MCF 10A (cell line): Measurements from ENCODE around the gene RXRA. TPM values are rescaled to one million over a fixed set of nuclear protein-coding genes. Genes with fewer than 3 reads are reported as not detected.

Experiments
- Bru-seq: library from RNA; stranded (reverse); fragments of 400-500 nt; gene quantifications from one replicate; lab custom pipeline; 2021; lab: Mats Ljungman, UMichigan
- BruChase-seq, 2 experiments: library from RNA; stranded (reverse); fragments of 400-500 nt; gene quantifications; one replicate each; lab custom pipeline; 2021; lab: Mats Ljungman, UMichigan
- BruUV-seq: library from RNA; stranded (reverse); fragments of 400-500 nt; replicated peaks from 2 replicates; lab custom pipeline; 2021; lab: Mats Ljungman, UMichigan
- CTCF ChIA-PET: fragments of 300-600 bp; sonication (Branson Sonifier 250); formaldehyde crosslinking; extraction: SDS; loops from one replicate; lab custom pipeline; 2021; ENCODE audit warnings: antibody characterized with exemption, inconsistent platforms; lab: Yijun Ruan, JAX
- POLR2A ChIA-PET: fragments of 300-600, 350-650 bp; sonication (Branson Sonifier 250); formaldehyde crosslinking; extraction: SDS; loops from one replicate; lab custom pipeline; 2020; ENCODE audit warnings: antibody characterized with exemption, inconsistent platforms; lab: Yijun Ruan, JAX
- DNase-seq: peaks from one replicate; pipeline ENCODE4 v3.0.0-alpha.2; 2018; ENCODE audit not compliant: unreplicated experiment
- H3K27ac Mint-ChIP-seq: one replicate; pipeline ENCODE4 v1.8.0; 2022; ENCODE audit warnings: mild to moderate bottlenecking, low read depth, mixed read lengths; ENCODE audit not compliant: unreplicated experiment
- H3K27me3 Mint-ChIP-seq: one replicate; pipeline ENCODE4 v1.8.0; 2022; ENCODE audit warnings: mixed read lengths; ENCODE audit not compliant: insufficient read depth, unreplicated experiment
- H3K36me3 Mint-ChIP-seq: one replicate; pipeline ENCODE4 v1.8.0; 2022; ENCODE audit warnings: mild to moderate bottlenecking, moderate library complexity, mixed read lengths; ENCODE audit not compliant: insufficient read depth, unreplicated experiment
- H3K4me1 Mint-ChIP-seq: one replicate; pipeline ENCODE4 v1.8.0; 2022; ENCODE audit warnings: mixed read lengths; ENCODE audit not compliant: insufficient read depth, unreplicated experiment
- H3K4me3 Mint-ChIP-seq: one replicate; pipeline ENCODE4 v1.8.0; 2022; ENCODE audit warnings: mild to moderate bottlenecking, moderate library complexity, mixed read lengths; ENCODE audit not compliant: unreplicated experiment
- H3K9me3 Mint-ChIP-seq: one replicate; pipeline ENCODE4 v1.8.0; 2022; ENCODE audit warnings: mixed read lengths; ENCODE audit not compliant: unreplicated experiment
- intact Hi-C: fragments of 100-400 bp; cut with micrococcal nuclease; formaldehyde crosslinking; loops from 2 replicates; pipeline ENCODE4 v1.14.1; 2022
- long read RNA-seq: library from polyadenylated mRNA; stranded (forward); transcript quantifications from one replicate; pipeline ENCODE4 v2.0.0, GENCODE V29; 2022
- total RNA-seq: library from RNA; stranded (reverse); gene quantifications from 2 replicates; pipeline ENCODE4 v1.2.3, GENCODE V29; 2022
- TF ChIP-seq, protein P1 (sequence below): fragments of 200-600 bp; IDR thresholded peaks from one replicate; pipeline ENCODE4 v1.8.0; 2022; ENCODE audit warnings: antibody characterized with exemption, mild to moderate bottlenecking; ENCODE audit not compliant: unreplicated experiment

RXRA gene
- total RNA-seq (57.7 and 65.5 TPM in 2 replicates), Bru-seq, nascent RNA (percentile 52 among the genes with signal in this experiment), BruChase-seq, experiment 1, labeled RNA remaining after a 6-hour chase (percentile 55 among the genes with signal in this experiment), BruChase-seq, experiment 2, labeled RNA remaining after a 2-hour chase (percentile 52 among the genes with signal in this experiment)
- long read RNA-seq, transcript RXRA-202 (10 exons, 1,846 nt), result major isoform, 12 of 40 reads
- long read RNA-seq, partial matches to known transcripts, result 3 of 40 reads
- long read RNA-seq, other reads (novel, unspliced or antisense), result 25 of 40 reads

DNA sequence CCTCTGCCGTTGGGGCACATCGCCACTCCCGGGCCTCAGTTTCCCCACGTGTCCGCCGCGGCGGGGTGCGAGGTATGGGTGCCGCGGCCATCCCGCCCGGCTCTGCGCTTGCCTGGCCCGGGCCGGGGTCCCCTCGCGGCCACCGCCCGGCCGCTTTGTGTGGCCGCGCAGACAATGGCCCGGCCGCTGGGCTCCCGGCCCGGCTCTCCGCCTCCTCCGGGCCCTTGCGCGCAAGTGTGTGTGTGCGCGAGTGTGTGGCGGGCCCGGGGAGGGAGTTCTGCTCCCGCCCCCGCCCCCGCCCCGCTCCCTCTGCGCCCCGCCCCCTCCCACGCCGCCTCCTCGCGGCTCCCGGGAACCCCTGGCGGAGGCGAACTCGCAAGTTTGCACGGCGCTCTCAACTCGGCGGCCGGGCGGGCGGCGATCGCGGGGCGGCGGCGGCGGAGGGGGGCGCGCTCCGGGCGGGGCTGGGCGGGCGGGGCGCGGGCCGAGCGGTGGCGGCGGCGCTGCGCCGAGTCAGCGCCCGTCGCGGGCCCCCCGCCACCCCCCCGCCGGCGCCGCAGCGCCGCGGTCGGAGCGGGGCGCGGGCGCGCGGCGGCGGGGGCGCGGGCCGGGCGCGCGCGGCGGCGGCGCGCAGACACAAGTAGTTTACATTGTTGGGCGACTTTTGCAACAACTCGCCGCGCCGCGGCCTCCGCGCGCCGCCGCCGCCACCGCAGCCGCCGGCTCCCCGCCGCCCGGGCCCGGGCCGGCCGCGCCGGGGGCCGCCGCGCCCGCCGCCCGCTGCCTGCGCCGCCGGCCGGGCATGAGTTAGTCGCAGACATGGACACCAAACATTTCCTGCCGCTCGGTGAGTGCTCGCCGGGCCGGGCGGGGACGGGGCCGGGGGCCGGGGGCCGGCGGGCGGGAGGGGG lies at the start of gene RXRA:
Gene RXRA (plus strand): TSS at position 643 of the 911 bp plus-strand sequence. CDS start 177 bp downstream, at position 820.
- TF ChIP-seq, protein P1, sequence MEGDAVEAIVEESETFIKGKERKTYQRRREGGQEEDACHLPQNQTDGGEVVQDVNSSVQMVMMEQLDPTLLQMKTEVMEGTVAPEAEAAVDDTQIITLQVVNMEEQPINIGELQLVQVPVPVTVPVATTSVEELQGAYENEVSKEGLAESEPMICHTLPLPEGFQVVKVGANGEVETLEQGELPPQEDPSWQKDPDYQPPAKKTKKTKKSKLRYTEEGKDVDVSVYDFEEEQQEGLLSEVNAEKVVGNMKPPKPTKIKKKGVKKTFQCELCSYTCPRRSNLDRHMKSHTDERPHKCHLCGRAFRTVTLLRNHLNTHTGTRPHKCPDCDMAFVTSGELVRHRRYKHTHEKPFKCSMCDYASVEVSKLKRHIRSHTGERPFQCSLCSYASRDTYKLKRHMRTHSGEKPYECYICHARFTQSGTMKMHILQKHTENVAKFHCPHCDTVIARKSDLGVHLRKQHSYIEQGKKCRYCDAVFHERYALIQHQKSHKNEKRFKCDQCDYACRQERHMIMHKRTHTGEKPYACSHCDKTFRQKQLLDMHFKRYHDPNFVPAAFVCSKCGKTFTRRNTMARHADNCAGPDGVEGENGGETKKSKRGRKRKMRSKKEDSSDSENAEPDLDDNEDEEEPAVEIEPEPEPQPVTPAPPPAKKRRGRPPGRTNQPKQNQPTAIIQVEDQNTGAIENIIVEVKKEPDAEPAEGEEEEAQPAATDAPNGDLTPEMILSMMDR, result peak; percentile 16
- no peaks in the 10 kb centered on the region for H3K27me3 Mint-ChIP-seq
- POLR2A ChIA-PET, result interaction anchor here (0.6 to 4.2 kb wide), 24 partner anchors 23 to 191 kb away, joined by 3 to 56 read pairs (median 6); partner anchors contain the start of gene RNU6ATAC
- H3K36me3 Mint-ChIP-seq, result peaks cover 13% of the 10 kb centered on the region
- peak within 1 kb of the TSS; percentile 61 for H3K27ac Mint-ChIP-seq
- peaks cover 43% of the 10 kb centered on the region for H3K4me1 Mint-ChIP-seq
- BruUV-seq, result no TSS peak
- DNase-seq, result peak; percentile 82
- intact Hi-C loops, result loop anchor here (2.0 to 5.0 kb wide), 3 partner anchors 31 to 149 kb away; no protein-coding TSS in a partner anchor
- peak within 1 kb of the TSS; percentile 81 for H3K4me3 Mint-ChIP-seq
- CTCF ChIA-PET, result interaction anchor here (0.6 to 1.1 kb wide), 4 partner anchors 28 to 188 kb away, joined by 4 to 8 read pairs (median 4); no protein-coding TSS in a partner anchor
- H3K9me3 Mint-ChIP-seq, result no peaks in the 10 kb centered on the region

DNA sequence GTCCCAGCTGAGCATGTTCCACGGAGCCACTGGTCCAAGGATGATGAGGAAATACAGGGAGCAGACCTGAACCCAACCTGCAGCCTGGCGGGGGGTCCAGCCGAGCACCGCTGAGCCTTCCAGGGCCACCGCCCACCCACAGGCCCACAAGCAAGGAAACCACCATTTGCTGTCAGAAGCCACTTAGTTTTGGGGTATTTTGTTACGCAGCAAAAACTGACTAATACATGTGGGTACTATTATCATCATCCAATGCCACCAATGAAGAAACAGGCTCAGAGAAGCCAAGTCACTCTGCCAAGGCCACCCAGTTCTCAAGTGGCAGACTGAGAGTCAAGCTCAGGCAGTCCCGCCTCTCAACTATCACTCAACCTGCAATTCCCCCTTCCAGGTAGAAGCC lies 48.0 kb upstream of the RXRA start:
- Mint-ChIP-seq H3K9me3 (no peaks in the 10 kb centered on the region), H3K27ac (no peak overlapping the region), H3K27me3 (peaks cover 22% of the 10 kb centered on the region), H3K4me3 (no peak overlapping the region), H3K4me1 (peaks cover 5% of the 10 kb centered on the region), H3K36me3 (no peaks in the 10 kb centered on the region)
- CTCF ChIA-PET, result no interaction called here
- POLR2A ChIA-PET, result no interaction called here
- intact Hi-C loops, result no loop called here
- BruUV-seq, result no TSS peak
- DNase-seq, result no peak
- TF ChIP-seq, protein P1, result no peak

DNA sequence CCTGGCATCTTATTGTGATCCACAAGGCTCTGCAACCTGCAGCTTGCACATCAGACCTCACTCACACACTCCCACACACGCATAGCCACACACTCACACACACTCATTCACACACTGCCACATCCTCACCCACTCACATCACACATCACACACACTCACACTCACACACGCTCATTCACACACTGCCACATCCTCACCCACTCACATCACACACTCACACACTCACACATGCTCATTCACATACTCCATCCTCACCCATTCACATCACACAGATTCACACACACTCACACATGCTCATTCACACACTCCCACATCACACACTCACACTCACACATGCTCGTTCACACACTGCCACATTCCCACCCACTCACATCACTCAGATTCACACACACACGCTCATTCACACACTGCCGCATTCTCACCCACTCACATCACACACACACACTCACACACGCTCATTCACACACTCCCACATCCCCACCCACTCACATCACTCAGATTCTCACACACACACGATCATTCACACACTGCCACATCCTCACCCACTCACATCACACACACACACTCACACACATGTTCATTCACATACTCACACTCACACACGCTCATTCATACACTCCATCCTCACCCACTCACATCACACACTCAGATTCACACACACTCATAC lies 47.1 kb upstream of the RXRA start:
- no peaks in the 10 kb centered on the region for H3K9me3 Mint-ChIP-seq
- H3K4me3 Mint-ChIP-seq, result no peak overlapping the region
- DNase-seq, result no peak
- BruUV-seq, result no TSS peak
- intact Hi-C loops, result no loop called here
- peaks cover 12% of the 10 kb centered on the region for H3K4me1 Mint-ChIP-seq
- H3K36me3 Mint-ChIP-seq, result no peaks in the 10 kb centered on the region
- H3K27me3 Mint-ChIP-seq, result peaks cover 14% of the 10 kb centered on the region
- CTCF ChIA-PET, result interaction anchor here (0.6 kb wide), 1 partner anchor 137 kb away, joined by 3 read pairs; no protein-coding TSS in a partner anchor
- TF ChIP-seq, protein P1, result no peak
- no peak overlapping the region for H3K27ac Mint-ChIP-seq
- POLR2A ChIA-PET, result no interaction called here
